GM12878 (cell line): Measurements from ENCODE around the gene LRRC63. TPM values are rescaled to one million over a fixed set of nuclear protein-coding genes. Genes with fewer than 3 reads are reported as not detected.
A peak's percentile ranks its signal among the peaks of the same experiment; 100 is the strongest.

ENCODE experiments used
- ATAC-seq: fragments of 200-7000 bp; cut with Tn5 transposase; 3 replicates; pipeline ENCODE4 v1.9.1; 2020; ENCODE audit warnings: mild to moderate bottlenecking, moderate library complexity
- BruUV-seq: library from RNA; stranded (reverse); fragments of 400-500 nt; replicated peaks from 2 replicates; lab custom pipeline; 2021; lab: Mats Ljungman, UMichigan
- CTCF ChIA-PET: fragments of 300-600 bp; sonication (Branson Sonifier 250); formaldehyde crosslinking; extraction: SDS; loops from one replicate; lab custom pipeline; 2021; ENCODE audit warnings: inconsistent platforms; lab: Yijun Ruan, JAX
- POLR2A ChIA-PET: fragments of 350-600 bp; formaldehyde crosslinking; extraction: SDS; loops from one replicate; lab custom pipeline; 2021; ENCODE audit warnings: inconsistent platforms; lab: Charles Lee
- RAD21 ChIA-PET: fragments of 300-600 bp; sonication (Branson Sonifier 250); formaldehyde crosslinking; loops from one replicate; lab custom pipeline; 2023; ENCODE audit warnings: antibody characterized with exemption; ENCODE audit not compliant: unreplicated experiment; lab: Charles Lee
- SMC1A ChIA-PET: fragments of 300-600 bp; sonication (Branson Sonifier 250); formaldehyde crosslinking; loops from one replicate; lab custom pipeline; 2023; ENCODE audit not compliant: unreplicated experiment, uncharacterized antibody; lab: Charles Lee
- DNase-seq: peaks from one replicate; pipeline ENCODE4 v3.0.0-alpha.2; 2011; ENCODE audit warnings: low read depth, low spot score
- FAIRE-seq: peaks from 3 replicates; lab custom pipeline; 2011; peaks lifted over from hg19 to GRCh38; lab: Jason Lieb, UNC
- H2AFZ ChIP-seq: 2 replicates; pipeline ENCODE4 v1.6.0; 2011; ENCODE audit warnings: low read depth, low read length, control low read depth; ENCODE audit not compliant: control insufficient read depth
- H3K27ac ChIP-seq: 2 replicates; pipeline ENCODE4 v1.5.1; 2011; ENCODE audit warnings: control low read depth; ENCODE audit not compliant: control insufficient read depth, insufficient read depth
- H3K27me3 ChIP-seq, 2 experiments: replicated peaks in 1 of 2; 2 replicates each; pipeline versions ENCODE4 v1.6.0 to v1.6.1; 2011; ENCODE audit warnings: low read length in 1 of 2; ENCODE audit not compliant: control insufficient read depth in 2 of 2, insufficient read depth in 2 of 2
- H3K36me3 ChIP-seq, 2 experiments: 2 replicates each; pipeline ENCODE4 v1.5.1; 2011; ENCODE audit warnings: low read length in 1 of 2; ENCODE audit not compliant: control insufficient read depth in 2 of 2, insufficient read depth in 2 of 2
- H3K4me1 ChIP-seq: 2 replicates; pipeline ENCODE4 v1.6.1; 2011; ENCODE audit warnings: mild to moderate bottlenecking, low read length, moderate library complexity, mixed read lengths; ENCODE audit not compliant: control insufficient read depth, insufficient read depth
- H3K4me2 ChIP-seq: 2 replicates; pipeline ENCODE4 v1.6.0; 2011; ENCODE audit warnings: control low read depth; ENCODE audit not compliant: control insufficient read depth, insufficient read depth
- H3K4me3 ChIP-seq: fragments of 200-600 bp; sonication (generic); 2 replicates; pipeline ENCODE4 v1.5.1; 2016
- H3K79me2 ChIP-seq: 2 replicates; pipeline ENCODE4 v1.6.0; 2011; ENCODE audit warnings: low read length; ENCODE audit not compliant: control insufficient read depth, insufficient read depth
- H3K9ac ChIP-seq: 2 replicates; pipeline ENCODE4 v1.8.0; 2011; ENCODE audit warnings: low read length, control low read depth, mixed read lengths; ENCODE audit not compliant: control insufficient read depth, insufficient read depth
- H3K9me3 ChIP-seq: replicated peaks from 3 replicates; pipeline ENCODE4 v1.5.1; 2011; ENCODE audit warnings: mild to moderate bottlenecking, low read length; ENCODE audit not compliant: control insufficient read depth, insufficient read depth
- H4K20me1 ChIP-seq: 2 replicates; pipeline ENCODE4 v1.6.0; 2011; ENCODE audit not compliant: control insufficient read depth, insufficient read depth
- EED ChIP-seq: sonication (generic); IDR thresholded peaks from 2 replicates; pipeline ENCODE4 v1.6.1; 2016; ENCODE audit warnings: antibody characterized with exemption, low read depth
- EP300 ChIP-seq, 2 experiments: fragments of 150-350 bp in 1 of 2; IDR thresholded peaks; 2 replicates each; pipeline ENCODE4 v1.6.1; 2011 to 2012; ENCODE audit warnings: low read depth in 2 of 2, low read length in 2 of 2, borderline replicate concordance in 1 of 2, improper control_type of control experiment in 1 of 2, inconsistent platforms in 1 of 2; ENCODE audit not compliant: control insufficient read depth in 1 of 2
- IKZF2 ChIP-seq, 2 experiments: fragments of 450-650 bp; IDR thresholded peaks; 2 replicates each; pipeline ENCODE4 v1.6.1; 2017; ENCODE audit warnings: mild to moderate bottlenecking in 2 of 2, moderate library complexity in 2 of 2
- MEF2B ChIP-seq: fragments of 450-650 bp; IDR thresholded peaks from 2 replicates; pipeline ENCODE4 v1.6.1; 2018; ENCODE audit warnings: mild to moderate bottlenecking, moderate library complexity; ENCODE audit not compliant: partially characterized antibody, poor library complexity, severe bottlenecking
- MTA3 ChIP-seq: IDR thresholded peaks from 2 replicates; pipeline ENCODE4 v1.6.1; 2012; ENCODE audit warnings: low read length, inconsistent platforms, borderline replicate concordance
- MYC ChIP-seq: IDR thresholded peaks from 2 replicates; pipeline ENCODE4 v1.6.1; 2011; ENCODE audit warnings: mild to moderate bottlenecking, low read length, moderate library complexity, inconsistent platforms; ENCODE audit not compliant: insufficient read depth, insufficient replicate concordance, insufficient read length, severe bottlenecking
- NR2F1 ChIP-seq: fragments of 450-650 bp; conservative IDR thresholded peaks from 2 replicates; pipeline ENCODE4 v1.6.1; 2017; ENCODE audit warnings: mild to moderate bottlenecking
- POLR2A ChIP-seq: IDR thresholded peaks from 2 replicates; pipeline ENCODE4 v1.6.1; 2011; ENCODE audit warnings: low read depth, mild to moderate bottlenecking, low read length
- SPI1 ChIP-seq: IDR thresholded peaks from 2 replicates; pipeline ENCODE4 v1.6.1; 2011; ENCODE audit warnings: low read depth, mild to moderate bottlenecking, low read length, moderate library complexity, borderline replicate concordance; ENCODE audit not compliant: insufficient read depth
- STAT3 ChIP-seq: IDR thresholded peaks from 2 replicates; pipeline ENCODE4 v1.6.1; 2011; ENCODE audit warnings: low read depth, low read length, improper control_type of control experiment
- YY1 ChIP-seq: IDR thresholded peaks from 2 replicates; pipeline ENCODE4 v1.6.1; 2011; ENCODE audit warnings: low read depth, mild to moderate bottlenecking, low read length
- WGBS: methylation state at CpG from one replicate; pipeline ENCODE4 v1.1.6; 2016; ENCODE audit warnings: low lambda C conversion rate; ENCODE audit not compliant: insufficient replicate concordance, insufficient coverage; ENCODE audit errors: missing lambda C conversion rate; 5-methylcytosine and 5-hydroxymethylcytosine counted together
- in situ Hi-C: fragments of 300-500 bp; cut with MboI; formaldehyde crosslinking; loops from 9 replicates; pipeline ENCODE4 v1.14.3; 2018; ENCODE audit warnings: mixed read lengths
- intact Hi-C: fragments of 100-400 bp; cut with micrococcal nuclease; formaldehyde crosslinking; loops from one replicate; pipeline ENCODE4 v1.14.2; 2022; ENCODE audit not compliant: unreplicated experiment
- polyA plus RNA-seq, 11 experiments: library from polyadenylated mRNA; depleted of rRNA in 4 of 11; unstranded in 6 of 11; stranded (reverse) in 5 of 11; fragments of >200 nt; fragmentation: Nextera tagmentation in 4 of 11; fragmentation: Illumina TruSeq in 1 of 11; extraction: Ambion mirVana in 4 of 11; extraction: Trizol in 1 of 11; gene quantifications; 1 replicate in 1 of 11; 2 replicates in 10 of 11; pipeline versions ENCODE4 v1.2.1 to v1.2.3, GENCODE V29; 2011 to 2016; ENCODE audit warnings: inconsistent platforms in 2 of 11, missing spikeins in 2 of 11, low read depth in 1 of 11
- total RNA-seq, 4 experiments: library from RNA; depleted of rRNA in 3 of 4; stranded (reverse); fragments of >200 nt in 3 of 4; fragmentation: Illumina TruSeq in 1 of 4; extraction: Trizol in 1 of 4; gene quantifications; 2 replicates each; pipeline versions ENCODE4 v1.2.1 to v1.2.3, GENCODE V29; 2013 to 2021
- TF ChIP-seq, protein P1 (sequence below): fragments of 450-650 bp; IDR thresholded peaks from 2 replicates; pipeline ENCODE4 v1.6.1; 2017; ENCODE audit warnings: low read depth, mild to moderate bottlenecking, moderate library complexity
- TF ChIP-seq, protein P2 (sequence below): IDR thresholded peaks from 2 replicates; pipeline ENCODE4 v1.6.1; 2012; ENCODE audit warnings: low read depth, low read length, improper control_type of control experiment
- TF ChIP-seq, protein P3 (sequence below): fragments of 150-350 bp; IDR thresholded peaks from 2 replicates; pipeline ENCODE4 v1.6.1; 2016; ENCODE audit warnings: low read depth, low read length

Gene LRRC63
- total and polyA plus RNA-seq, 10 of the 15 experiments (the other 5 are each of a cell fraction or from before 2014, with no cell fraction given), result 0.34 to 0.98 (median 0.76) TPM; not detected in 1

DNA sequence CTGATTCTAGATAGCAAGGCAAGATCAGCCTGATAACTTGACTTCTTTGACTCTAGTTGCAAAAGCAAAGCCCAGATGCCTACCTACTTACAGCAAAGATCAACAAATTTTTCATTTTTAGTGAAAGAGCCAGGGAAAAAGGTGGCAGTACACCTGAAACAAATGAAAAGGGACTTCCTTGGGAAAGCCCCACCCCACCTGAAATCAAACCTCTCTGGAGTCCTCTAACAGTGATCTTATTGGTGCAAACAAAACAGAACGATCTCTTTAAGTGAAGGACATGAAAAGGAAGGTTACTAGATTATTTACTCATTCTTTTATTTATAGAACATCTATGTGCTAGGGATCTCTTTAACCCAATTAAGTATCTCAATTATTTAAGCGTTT, 29.2 kb upstream of the LRRC63 start (continued):
- TF ChIP-seq EP300 (IDR thresholded peaks at IDR 0.05; ENCODE audit: borderline replicate concordance in 1 of 2, control insufficient read depth in 1 of 2, low read depth in 2 of 2, low read length in 2 of 2) (no peak), MYC (no peak), NR2F1 (0 out of 2 replicates have a peak, but pooled peaks have one; percentile 4)
- TF ChIP-seq, protein P1, sequence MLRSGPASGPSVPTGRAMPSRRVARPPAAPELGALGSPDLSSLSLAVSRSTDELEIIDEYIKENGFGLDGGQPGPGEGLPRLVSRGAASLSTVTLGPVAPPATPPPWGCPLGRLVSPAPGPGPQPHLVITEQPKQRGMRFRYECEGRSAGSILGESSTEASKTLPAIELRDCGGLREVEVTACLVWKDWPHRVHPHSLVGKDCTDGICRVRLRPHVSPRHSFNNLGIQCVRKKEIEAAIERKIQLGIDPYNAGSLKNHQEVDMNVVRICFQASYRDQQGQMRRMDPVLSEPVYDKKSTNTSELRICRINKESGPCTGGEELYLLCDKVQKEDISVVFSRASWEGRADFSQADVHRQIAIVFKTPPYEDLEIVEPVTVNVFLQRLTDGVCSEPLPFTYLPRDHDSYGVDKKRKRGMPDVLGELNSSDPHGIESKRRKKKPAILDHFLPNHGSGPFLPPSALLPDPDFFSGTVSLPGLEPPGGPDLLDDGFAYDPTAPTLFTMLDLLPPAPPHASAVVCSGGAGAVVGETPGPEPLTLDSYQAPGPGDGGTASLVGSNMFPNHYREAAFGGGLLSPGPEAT, result no peak; the same call in 1 of the 2 replicates

DNA sequence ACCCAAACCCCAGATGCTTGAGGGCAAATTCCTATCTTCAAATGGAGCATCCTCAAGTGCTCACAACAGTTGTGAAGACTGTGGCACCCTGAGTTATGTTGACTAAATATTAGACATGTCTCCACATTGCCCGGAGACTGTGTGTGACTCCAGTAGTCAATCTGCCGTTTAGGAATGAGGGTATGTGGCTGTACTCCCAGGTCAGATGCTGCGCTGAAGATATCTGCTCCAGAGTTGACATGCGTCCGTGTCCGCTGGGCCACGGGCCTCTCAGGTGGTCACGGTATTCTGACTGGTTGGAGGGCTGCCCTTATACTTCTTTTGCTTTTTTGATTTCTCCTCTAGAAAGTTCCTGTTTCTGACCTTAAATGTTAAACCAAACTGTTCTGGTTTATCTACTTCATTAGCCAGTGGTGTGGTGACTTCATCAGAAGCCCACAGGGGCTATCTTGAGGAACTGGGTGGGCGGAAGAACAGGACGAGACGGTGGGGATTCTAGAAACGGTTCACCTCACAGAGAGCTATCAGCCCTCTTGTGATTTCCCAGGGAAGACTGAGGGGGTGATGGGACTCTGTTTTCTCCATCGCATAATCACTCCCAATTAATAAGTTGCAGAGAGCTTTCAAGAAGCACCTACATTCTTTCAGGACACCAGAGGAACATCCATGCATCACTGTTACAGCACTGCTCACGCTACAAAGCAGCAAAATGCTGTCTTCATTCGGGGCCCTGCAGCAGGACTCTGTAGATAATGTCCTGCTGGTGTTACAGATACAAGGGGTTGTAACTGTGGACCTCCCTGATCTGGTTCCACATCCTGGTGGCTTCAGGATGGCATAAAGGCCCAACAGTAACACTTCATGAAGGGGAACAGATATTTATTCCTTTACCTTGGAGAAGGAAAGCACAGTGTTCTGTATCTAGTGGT, 28.4 kb upstream of the LRRC63 start:
- H3K79me2 ChIP-seq, result peaks cover 60% of the 10 kb centered on the region
- peak overlapping the region; percentile 84 for H2AFZ ChIP-seq
- H3K27me3 ChIP-seq, result no peaks in the 10 kb centered on the region
- H3K36me3 ChIP-seq, result peaks cover 0 to under 1% of the 10 kb centered on the region in 2 experiments; a peak in 1 of 4 replicates
- WGBS, result under 1% methylated on average over 15 of the region's 15 CpGs
- RAD21 ChIA-PET, result interaction anchor here (1.1 to 10.9 kb wide), 7 partner anchors 16 to 559 kb away, joined by 3 to 184 read pairs (median 6); partner anchors contain the start of gene CBY2
- SMC1A ChIA-PET, result interaction anchor here (1.0 to 14.6 kb wide), 7 partner anchors 19 to 482 kb away, joined by 3 to 295 read pairs (median 3); partner anchors contain the start of genes CBY2 and RUBCNL
- POLR2A ChIA-PET, result interaction anchor here (0.5 to 5.4 kb wide), 9 partner anchors 11 to 669 kb away, joined by 3 to 52 read pairs (median 5); partner anchors contain the start of gene CBY2
- FAIRE-seq (no peak), ATAC-seq (peak; percentile 29), DNase-seq (no peak)
- H3K9ac ChIP-seq, result peak overlapping the region; percentile 94
- intact Hi-C loops, result loop anchor here (5.0 kb wide), 3 partner anchors 104 to 204 kb away; partner anchors contain the start of genes RUBCNL and ZC3H13
- H4K20me1 ChIP-seq, result no peaks in the 10 kb centered on the region
- in situ Hi-C loops, result no loop called here
- peak overlapping the region; percentile 68 for H3K4me3 ChIP-seq
- H3K4me2 ChIP-seq, result peak overlapping the region; percentile 88
- no TSS peak for BruUV-seq
- H3K4me1 ChIP-seq, result peaks cover 7% of the 10 kb centered on the region
- no peaks in the 10 kb centered on the region for H3K9me3 ChIP-seq
- H3K27ac ChIP-seq, result peak overlapping the region; percentile 99
- CTCF ChIA-PET, result interaction anchor here (0.8 to 17.1 kb wide), 10 partner anchors 9 to 558 kb away, joined by 3 to 172 read pairs (median 5); no protein-coding TSS in a partner anchor
- TF ChIP-seq STAT3 (0 out of 2 replicates have a peak, but pooled peaks have one; percentile 40), MEF2B (peak; percentile 26), POLR2A (0 out of 2 replicates have a peak, but pooled peaks have one; percentile 43), SPI1 (peak; percentile 26; the same call in 1 of the 2 replicates), EED (peak; percentile 67), YY1 (no peak), MTA3 (peak; percentile 33; the same call in 1 of the 2 replicates), IKZF2 (IDR thresholded peaks at IDR 0.05) (peak in 1 of 2 experiments; percentile 24; a peak in 1 of 4 replicates)
- TF ChIP-seq, protein P2, sequence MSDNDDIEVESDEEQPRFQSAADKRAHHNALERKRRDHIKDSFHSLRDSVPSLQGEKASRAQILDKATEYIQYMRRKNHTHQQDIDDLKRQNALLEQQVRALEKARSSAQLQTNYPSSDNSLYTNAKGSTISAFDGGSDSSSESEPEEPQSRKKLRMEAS, result no peak
- TF ChIP-seq, protein P3, sequence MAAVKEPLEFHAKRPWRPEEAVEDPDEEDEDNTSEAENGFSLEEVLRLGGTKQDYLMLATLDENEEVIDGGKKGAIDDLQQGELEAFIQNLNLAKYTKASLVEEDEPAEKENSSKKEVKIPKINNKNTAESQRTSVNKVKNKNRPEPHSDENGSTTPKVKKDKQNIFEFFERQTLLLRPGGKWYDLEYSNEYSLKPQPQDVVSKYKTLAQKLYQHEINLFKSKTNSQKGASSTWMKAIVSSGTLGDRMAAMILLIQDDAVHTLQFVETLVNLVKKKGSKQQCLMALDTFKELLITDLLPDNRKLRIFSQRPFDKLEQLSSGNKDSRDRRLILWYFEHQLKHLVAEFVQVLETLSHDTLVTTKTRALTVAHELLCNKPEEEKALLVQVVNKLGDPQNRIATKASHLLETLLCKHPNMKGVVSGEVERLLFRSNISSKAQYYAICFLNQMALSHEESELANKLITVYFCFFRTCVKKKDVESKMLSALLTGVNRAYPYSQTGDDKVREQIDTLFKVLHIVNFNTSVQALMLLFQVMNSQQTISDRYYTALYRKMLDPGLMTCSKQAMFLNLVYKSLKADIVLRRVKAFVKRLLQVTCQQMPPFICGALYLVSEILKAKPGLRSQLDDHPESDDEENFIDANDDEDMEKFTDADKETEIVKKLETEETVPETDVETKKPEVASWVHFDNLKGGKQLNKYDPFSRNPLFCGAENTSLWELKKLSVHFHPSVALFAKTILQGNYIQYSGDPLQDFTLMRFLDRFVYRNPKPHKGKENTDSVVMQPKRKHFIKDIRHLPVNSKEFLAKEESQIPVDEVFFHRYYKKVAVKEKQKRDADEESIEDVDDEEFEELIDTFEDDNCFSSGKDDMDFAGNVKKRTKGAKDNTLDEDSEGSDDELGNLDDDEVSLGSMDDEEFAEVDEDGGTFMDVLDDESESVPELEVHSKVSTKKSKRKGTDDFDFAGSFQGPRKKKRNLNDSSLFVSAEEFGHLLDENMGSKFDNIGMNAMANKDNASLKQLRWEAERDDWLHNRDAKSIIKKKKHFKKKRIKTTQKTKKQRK, result no peak
